Right renal cortex interstitium (tissue), 3 donors: ENCODE measurements around the gene TAX1BP1. TPM values are rescaled to one million over a fixed set of nuclear protein-coding genes. Genes with fewer than 3 reads are reported as not detected.
A peak's percentile ranks its signal among the peaks of the same experiment; 100 is the strongest.

Experiments used
- DNase-seq, 3 donors: peaks; one replicate each; pipeline ENCODE4 v3.0.0-alpha.2; 2013; ENCODE audit warnings: low read depth in 3 of 3, low spot score in 2 of 3
- polyA plus RNA-seq, 3 donors: library from polyadenylated mRNA; unstranded; fragments of 120-200 nt; gene quantifications; one replicate each; pipeline ENCODE4 v1.2.1, GENCODE V29; 2013; ENCODE audit not compliant: insufficient read length in 3 of 3

TAX1BP1 gene
- polyA plus RNA-seq, 3 donors: 139 to 143 (median 143) TPM

DNA sequence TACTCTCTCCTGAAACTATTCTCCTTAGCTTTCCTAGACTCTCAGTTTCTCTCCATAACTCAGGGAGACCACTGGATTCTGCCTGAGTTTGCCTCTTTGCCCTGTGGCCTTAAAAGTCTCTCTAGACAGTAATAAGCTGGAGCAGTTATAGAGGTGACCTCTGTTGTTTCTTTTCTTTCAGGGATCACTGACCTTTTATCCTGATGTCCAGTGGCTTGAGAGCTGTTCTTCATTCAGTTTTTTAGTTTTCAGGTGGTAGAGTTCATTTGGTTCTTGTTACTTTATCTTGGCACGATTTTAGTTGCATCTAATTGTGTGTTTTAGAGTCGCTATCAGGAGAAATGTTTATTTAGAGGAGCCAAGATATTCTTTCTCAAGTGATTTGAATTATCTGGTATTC is 37.7 kb downstream of the TAX1BP1 start:
- DNase-seq: no peak

DNA sequence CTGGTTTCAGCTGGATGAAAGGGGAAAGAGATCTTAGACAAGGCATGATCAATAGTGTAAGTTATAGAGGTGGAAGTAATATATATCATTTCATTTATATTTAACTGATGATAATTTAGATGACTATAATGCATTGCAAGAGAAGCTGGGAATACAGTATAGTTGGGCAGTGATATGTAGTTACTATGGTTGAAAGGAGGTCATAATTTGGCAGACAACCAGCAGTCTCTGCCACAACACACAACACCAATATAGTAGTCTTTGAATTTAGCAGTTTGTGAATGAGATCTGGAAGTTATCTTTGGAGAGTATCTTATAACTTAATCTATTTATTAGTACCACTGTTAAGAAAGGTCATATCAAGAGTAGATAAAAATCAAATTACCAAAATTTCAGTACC is 39.9 kb downstream of the TAX1BP1 start:
- DNase-seq: no peak

DNA sequence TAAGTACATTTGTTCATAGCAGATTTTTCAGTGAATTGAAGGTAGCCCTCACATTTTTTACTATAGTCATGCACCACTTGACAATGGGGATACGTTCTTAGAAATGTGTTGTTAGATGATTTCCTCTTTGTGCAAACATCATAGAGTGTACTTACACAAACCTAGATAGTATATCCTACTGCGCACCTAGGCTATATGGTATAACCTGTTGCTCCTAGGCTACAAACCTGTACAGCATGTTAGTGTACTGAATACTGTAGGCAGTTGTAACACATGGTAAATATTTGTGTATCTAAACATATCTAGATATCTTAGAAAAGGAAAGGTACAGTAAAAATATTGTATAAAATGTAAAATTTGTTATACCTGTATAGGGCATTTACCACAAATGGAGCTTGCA is 41.2 kb downstream of the TAX1BP1 start:
- DNase-seq: no peak

DNA sequence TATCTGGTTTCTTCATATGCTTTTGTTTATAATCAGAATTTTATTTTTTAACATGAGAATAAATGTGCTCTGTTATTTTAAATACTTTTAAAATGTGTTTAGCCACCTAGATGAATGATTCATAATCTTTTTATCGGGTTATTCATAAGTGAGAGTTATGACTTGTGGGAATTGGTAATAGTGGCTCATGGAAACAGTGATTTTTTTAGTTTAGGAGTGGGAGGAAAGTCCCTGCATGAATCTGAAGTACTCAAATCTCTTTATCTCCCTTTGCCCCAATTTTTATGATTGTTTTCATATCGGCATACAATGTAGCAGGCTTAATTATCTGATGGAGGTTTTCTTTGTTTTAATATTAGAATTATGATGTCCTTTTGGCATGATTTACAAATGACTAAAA is 42.9 kb downstream of the TAX1BP1 start:
- DNase-seq: no peak

DNA sequence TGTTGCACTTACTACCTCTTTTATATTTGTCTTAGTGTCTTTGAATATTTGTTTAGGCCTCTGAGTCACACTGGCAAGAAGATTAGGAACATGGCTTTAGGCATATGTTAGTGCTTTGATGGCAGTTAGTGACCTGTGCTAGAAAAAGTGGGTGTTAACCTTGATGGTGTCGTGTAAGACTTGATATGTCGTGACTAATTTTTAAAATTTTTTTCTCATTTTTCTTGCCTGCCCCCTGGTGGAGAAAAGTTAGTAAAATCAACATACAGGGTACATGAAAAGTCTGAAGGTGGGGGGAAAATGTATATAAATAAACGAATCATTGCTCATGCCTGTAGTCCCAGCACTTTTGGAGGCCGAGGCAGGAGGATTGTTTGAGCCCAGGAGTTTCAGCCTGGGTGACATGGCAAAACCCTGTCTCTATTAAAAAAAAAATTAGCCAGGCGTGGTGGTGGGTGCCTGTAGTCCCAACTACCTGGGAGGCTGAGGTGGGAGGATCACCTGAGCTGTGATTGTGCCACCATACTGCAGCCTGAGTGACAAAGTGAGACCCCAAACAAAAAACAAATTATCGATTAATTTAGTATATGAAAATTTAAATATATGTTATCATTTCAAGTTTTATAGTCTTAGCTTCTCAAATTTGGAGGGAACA is 44.6 kb downstream of the TAX1BP1 start:
- DNase-seq: peak in 1 of 3 donors; percentile 23

DNA sequence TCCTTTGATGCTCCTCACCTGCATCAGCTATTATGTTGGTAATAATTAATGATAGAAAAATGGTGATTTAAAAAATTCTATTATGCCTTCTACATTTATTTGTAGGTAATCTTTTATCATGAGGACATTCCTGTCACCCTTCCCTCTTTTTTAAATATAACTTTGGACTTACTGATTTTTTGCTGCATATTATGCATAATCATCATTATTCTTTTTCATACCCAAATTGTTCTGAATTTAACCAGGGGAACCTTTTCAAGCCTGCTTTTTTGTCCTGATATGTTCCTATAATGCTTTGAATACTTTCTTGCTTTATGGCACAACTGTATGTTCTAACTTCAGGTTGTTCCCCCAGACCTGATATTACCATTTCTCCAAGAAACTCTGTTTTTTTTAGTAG is 48.5 kb downstream of the TAX1BP1 start:
- DNase-seq: no peak

DNA sequence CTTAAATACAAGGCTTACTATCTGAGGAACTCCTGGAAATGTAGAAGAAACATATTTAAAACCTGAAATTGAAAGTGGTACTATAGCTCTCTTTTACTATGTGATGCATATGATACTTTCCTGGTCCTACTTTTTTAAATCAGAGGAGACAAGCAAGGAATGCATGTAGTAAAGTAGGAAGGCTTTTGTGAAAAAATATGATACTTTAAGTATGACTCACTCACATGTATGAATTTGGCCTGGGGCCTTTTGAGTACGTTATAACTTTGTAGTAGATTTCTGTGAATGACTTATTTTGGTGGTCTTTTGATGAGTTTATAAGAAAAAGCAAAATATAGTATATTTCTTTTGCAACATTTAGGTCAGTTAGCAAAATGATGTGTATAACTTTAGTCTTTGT is 53.8 kb downstream of the TAX1BP1 start:
- DNase-seq: no peak

DNA sequence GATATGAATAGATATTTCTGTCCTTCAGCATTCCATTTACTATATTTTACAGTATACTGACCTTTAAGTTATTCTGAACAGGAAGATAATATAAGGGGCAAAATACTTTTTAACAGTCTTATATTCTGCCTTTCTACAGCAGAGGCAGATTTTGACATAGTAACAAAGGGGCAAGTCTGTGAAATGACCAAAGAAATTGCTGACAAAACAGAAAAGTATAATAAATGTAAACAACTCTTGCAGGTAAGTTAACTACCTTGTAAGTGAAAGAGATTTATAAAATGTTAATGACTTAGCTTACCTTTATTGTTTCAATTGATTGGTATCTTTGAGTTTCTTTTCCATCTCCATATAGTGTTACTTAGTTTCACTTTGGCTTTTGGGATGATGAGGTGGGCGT is 56.0 kb downstream of the TAX1BP1 start:
- DNase-seq: no peak

DNA sequence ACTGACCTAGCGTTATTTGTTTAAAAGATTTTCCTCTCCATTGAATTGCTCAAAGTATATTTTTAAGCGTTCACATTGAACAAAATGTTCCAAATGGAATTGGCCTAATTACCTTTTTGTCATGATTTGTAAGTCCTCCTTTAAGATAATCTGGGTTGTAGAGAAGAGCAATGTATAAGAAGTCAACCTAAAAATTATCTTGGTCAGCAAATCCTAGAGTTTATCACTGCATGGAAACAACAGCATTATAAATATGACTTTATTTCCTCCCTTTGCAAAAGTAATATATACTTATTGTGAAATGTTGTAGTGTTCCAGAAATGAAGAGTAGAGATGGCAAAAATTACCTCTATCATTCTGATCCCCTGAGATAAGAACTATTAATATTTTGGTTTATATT is 59.2 kb downstream of the TAX1BP1 start:
- no peak for DNase-seq

DNA sequence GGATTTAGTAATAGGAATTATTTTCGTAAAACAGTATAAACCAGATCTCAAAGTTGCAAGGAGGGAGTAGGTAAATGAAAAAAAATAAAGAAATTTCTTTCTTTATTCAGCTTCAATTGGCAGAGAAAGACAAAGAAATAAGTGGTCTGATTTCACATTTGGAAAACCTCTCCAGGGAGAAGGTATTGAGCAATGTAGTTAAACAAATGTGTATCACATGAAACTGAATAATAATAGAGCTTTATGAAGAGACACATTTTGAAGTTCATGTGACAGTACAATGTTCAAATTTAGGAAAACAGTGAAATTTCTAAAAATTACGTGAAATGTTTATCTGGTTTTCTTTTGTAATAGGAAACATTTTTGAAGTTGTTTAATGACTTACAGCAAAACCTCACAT is 63.0 kb downstream of the TAX1BP1 start:
- no peak for DNase-seq

DNA sequence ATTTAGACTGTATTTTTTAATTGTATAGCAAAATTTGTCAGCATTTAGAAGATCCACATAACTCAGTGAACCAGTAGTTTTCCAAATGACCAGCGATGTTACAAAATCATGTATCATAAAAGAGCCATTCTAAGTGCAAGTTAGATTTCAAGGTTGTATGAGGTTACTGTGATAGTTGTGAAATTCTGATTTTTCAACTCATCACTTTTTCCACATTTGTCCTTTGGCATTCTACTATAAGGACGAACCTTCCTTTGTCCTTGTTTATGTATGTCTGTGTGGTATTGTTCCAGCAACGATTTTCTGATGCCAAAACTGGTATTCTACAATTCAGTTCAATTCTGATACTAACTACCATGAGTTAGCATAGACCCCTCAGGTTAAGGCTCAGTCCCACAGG is 64.2 kb downstream of the TAX1BP1 start:
- DNase-seq: no peak

DNA sequence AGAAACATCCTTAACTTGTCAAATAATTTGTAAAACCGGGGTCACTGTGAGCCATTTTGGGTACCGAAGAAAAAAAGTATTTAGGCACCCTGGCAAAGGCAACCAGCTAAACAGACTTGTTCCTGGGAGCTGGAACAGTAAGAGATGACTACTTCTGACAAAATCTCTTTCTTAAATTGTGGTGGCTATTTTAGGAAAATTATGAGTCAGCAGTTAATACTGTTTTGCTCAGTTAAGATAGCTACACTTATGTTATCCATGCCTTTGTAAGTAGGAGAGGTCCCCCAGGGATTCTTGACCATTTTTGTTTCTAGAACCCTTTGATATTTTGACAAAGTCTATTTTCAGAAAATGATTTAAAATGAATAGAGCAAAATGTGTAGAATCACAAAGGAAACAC is 68.7 kb downstream of the TAX1BP1 start:
- DNase-seq: no peak

DNA sequence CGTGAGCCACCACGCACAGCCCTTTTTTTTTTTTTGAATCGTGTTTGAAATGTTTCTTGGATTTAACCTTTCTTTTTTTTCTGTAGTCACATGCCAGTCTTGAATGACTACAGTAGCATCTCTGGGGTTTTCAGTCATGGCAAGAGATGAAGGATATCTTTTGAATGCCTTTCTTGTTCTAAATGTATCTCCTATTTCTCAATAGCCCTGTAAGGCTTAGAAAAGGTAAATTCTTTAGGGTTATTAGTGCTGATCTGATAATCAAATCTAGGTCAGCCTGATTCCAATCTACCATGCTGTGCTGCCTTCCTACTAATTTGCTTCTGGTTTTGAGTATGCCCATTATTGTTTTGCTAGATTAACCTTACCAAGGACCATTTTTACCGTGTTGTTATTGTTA is 70.2 kb downstream of the TAX1BP1 start:
- DNase-seq: no peak

DNA sequence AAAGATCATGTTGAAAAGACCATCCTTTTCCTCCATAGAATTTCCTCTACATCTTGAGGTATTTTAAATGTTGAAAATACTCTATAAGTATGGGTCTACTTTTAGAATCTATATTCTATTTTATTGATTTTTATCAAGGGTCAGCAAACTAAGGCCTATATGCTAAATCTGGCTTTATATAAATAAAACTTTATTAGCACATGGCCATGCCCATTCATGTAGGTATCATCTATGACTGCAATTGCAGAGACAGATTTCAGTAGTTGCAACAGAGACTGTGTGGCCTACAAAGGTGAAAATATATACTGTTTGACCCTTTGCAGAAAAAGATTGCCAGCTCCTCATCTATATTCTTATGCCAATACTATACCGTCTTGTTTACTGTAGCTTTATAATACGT is 72.7 kb downstream of the TAX1BP1 start:
- DNase-seq: no peak

DNA sequence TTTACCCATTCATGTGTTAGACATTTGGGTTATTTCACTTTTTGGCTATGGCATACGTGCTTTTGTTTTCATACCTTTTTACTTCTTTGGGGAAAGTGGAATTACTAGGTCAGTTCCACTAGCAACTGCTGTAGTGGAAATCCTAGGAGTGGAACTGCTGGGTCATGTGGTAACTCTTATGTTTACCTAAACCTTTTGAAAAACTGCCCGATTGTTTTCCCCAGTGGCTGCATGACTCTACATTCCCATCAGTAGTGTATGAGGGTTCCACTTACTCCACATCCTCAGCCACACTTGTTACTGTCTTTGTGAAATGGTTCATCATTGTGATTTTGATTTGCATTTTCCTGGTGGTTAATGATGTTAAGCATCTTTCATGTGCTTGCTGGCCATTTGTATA is 82.3 kb downstream of the TAX1BP1 start:
- DNase-seq: no peak

DNA sequence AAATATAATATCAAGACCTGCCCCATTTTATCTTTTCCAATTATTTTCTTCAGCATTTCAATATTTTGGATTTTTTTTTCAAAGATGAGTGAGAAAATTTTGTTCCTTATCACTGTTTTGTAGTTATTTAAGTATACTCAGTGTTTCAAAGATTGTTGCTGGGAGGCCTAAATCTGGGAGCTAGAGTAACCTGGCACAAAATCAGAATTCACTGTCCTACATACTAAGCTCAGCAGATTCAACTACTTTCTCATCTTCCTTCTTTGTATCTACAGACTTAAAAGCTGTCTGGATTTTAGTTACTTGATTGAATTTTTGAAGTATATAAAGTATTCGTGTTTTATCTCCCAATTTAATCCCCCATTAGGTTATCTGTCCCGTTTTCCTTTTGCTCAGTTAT is 85.9 kb downstream of the TAX1BP1 start:
- no peak for DNase-seq

DNA sequence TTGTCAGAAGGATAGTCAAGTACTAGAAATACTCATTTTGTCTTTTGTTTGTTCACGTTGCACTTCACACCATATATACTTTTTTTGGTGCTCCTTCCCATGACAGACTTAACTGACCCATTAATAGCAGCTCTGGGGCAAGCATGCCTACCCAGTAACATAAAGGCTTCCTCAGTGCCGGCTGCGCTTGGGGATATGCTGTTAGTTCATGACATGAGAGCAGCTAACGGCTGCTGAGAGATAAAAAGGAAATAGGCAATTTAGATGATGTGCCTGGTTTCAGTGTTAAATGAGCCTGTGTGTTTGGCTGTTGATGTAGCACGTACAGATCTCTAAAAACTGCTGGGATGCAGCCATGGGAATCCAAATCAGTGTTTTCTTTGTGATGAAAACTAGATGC is 86.4 kb downstream of the TAX1BP1 start:
- no peak for DNase-seq

DNA sequence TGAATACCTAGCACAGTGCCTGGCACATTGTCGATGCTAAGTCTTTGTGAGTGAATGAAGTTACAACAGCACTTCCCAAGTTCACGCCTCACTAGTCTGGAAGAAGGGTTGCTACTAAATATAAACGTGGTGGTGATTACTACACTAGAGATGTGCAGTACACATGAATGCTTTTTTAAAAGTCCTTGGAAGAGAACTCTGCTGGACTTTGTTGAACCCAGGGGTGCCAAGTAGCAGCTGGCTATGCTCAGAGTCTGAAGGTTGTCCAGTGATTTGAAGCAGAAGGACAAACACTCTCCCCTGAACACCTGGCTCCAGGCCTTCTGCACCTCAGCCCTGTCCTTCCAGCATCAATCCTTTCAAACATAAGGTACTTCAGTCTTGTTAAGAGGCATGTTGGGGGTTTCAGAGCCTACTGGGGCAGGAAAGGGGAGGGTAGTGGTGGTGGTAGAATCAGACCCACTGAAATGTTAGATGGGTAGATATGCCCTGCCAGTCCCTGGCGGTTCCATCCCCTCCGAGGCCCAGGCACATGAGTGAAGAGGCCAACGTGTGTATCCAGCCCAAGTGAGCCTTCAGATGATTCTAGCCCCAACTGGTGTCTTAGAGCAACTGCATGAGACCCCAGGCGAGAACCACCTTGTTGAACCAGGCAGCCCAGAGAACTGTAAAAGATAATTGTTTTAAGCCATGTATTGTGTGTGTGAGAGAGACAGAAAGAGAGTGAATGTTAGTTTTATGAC is 94.4 kb downstream of the TAX1BP1 start:
- no peak for DNase-seq

DNA sequence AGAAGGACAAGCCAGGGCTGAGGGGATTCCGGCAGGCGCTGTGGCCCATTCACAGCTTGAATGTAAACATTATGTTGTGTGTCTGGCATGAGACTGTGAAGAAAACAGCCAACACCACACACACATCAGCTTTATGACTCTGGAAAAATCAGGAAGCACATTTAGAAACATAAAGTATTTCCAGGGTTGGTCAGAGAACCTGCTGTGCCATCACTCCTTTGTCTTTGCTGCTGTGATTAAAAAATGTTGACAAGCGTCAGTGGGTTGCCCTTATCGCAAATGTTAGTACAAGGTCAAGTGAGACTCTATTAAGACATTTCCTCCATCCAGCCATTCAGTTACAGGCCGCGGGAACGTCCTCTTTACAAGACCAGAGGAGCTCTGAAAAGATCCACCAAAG is 95.4 kb downstream of the TAX1BP1 start:
- no peak for DNase-seq

DNA sequence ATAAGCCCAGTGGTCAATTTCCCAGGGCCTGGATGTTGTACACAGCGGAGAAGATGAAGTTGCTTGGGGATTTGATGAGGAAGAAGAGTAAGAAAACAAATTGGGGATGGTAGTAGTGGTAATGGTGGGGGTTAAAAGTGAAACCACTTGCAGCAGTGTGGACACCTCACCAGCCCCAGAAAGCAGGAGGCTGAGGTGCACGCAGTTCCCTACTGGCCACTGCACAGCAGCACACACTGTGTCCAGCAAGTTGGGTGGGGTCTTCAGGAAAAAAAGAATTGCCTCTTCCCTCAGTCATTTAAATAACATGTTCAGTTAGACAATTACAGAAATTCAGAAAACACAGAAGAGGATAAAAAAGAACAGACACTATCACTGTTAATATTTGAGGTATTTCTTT is 96.6 kb downstream of the TAX1BP1 start:
- DNase-seq: no peak

DNA sequence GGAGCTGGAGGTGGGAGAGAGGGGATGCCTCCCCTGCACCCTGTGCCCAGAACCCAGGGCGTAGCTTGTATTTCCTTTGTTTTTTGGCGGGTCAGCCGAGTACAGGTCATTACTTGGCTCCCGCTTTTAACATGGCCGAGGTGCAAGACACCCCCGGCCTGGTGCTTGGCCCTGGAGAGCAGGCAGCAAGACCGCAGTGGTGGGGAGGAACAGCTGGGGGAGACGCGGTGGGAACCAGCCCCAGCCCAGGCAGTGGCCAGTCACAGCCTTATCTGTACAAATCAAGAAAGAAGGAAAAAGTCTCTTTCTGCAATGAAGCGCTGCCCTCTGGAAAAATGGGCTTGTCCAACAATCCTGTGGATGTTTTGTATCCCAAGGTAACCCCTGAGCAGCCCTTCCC is 99.1 kb downstream of the TAX1BP1 start:
- DNase-seq: no peak

DNA sequence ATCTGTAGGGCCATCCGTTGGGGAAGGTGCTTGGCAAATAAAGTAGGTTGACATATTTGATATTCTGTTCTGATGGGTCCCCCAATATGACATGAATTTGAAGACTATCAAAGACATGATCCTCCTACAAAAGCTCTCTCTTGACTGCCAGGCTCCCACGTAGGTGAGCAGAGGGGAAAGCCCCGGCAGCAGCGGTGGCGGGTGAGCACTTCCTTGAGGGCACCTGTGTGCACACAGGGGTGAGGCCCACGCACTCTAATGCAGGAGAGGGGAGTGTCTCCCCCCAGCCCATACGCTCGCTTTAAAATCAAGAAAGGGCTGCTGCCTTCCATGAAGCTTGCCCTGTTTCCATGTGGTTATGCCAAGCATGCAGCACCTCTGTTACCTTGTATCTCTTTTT is 100.4 kb downstream of the TAX1BP1 start:
- DNase-seq: no peak
